Measurements from ENCODE around the gene VEGFC.

GRCh38 chr4:176799653-176800052, 6.9 kb upstream of the VEGFC start:
- TF ChIP-seq MAX (IDR thresholded peaks at IDR 0.05), result no peak
- no peak for TF ChIP-seq ATF3 (IDR thresholded peaks at IDR 0.05)
- TF ChIP-seq REST (IDR thresholded peaks at IDR 0.05; ENCODE audit: low read depth), result no peak
- no peak for TF ChIP-seq EZH2 (IDR thresholded peaks at IDR 0.05)
- no peak for TF ChIP-seq CTCF (IDR thresholded peaks at IDR 0.05 in 2 of 3, conservative IDR thresholded peaks at IDR 0.05 in 1 of 3; ENCODE audit: borderline replicate concordance in 1 of 3, insufficient read depth in 1 of 3, low read depth in 2 of 3, low read length in 2 of 3)
- TF ChIP-seq POLR2A (IDR thresholded peaks at IDR 0.05; ENCODE audit: borderline replicate concordance, extremely low read depth, insufficient read depth, insufficient read length), result no peak
- no peak for TF ChIP-seq SP1 (IDR thresholded peaks at IDR 0.05; ENCODE audit: low read depth)
- no peak for TF ChIP-seq FOSL1 (IDR thresholded peaks at IDR 0.05; ENCODE audit: low read depth)
- TF ChIP-seq TCF7L2 (IDR thresholded peaks at IDR 0.05; ENCODE audit: borderline replicate concordance, extremely low read depth, insufficient read depth, insufficient read length), result no peak

Measured in HCT116 (cell line).